Hematopoietic multipotent progenitor cell treated with erythropoietin and hydrocortisone succinate and interleukin-3 and kit ligand, for 8 days (in vitro differentiated cells): Measurements from ENCODE around the gene YWHAE.
"Not testable (repeated sequence)": the region's sequence is repeated elsewhere in the genome, so short reads cannot be mapped to it uniquely, and the experiment has no call there.

Experiments used
- DNase-seq: peaks from one replicate; pipeline ENCODE4 v3.0.0-alpha.2; 2015

The YWHAE gene

GRCh38 chr17:1412185-1413110 is 12.4 kb upstream of the YWHAE start:
- no peak for DNase-seq

- DNase-seq, result no peak
These were observed 2.2 kb upstream of the YWHAE start for GRCh38 chr17:1402262-1402586.

GRCh38 chr17:1398931-1399678 is 917 bp downstream of the YWHAE start:
- DNase-seq, result peak; percentile 43

- DNase-seq, result no peak
These were observed 2.0 kb downstream of the YWHAE start for GRCh38 chr17:1398028-1398427.

GRCh38 chr17:1395876-1396665 is 4.0 kb downstream of the YWHAE start:
- not testable (repeated sequence) for DNase-seq

- DNase-seq, result no peak
These were observed 8.4 kb downstream of the YWHAE start for GRCh38 chr17:1391577-1391976.

- DNase-seq, result peak; percentile 49
These were observed 9.3 kb downstream of the YWHAE start for GRCh38 chr17:1390432-1391367.

GRCh38 chr17:1387490-1388227 is 12.4 kb downstream of the YWHAE start:
- DNase-seq, result not testable (repeated sequence)

GRCh38 chr17:1386675-1387190 is 13.3 kb downstream of the YWHAE start:
- not testable (repeated sequence) for DNase-seq

GRCh38 chr17:1386265-1386664 is 13.8 kb downstream of the YWHAE start:
- no peak for DNase-seq

- DNase-seq, result peak; percentile 74
These were observed 14.2 kb downstream of the YWHAE start for GRCh38 chr17:1385861-1386260.

- DNase-seq, result peak; percentile 78
These were observed 15.1 kb downstream of the YWHAE start for GRCh38 chr17:1384905-1385435.

- DNase-seq, result no peak
These were observed 20.1 kb downstream of the YWHAE start for GRCh38 chr17:1379930-1380313.

GRCh38 chr17:1379208-1379929 is 20.7 kb downstream of the YWHAE start:
- DNase-seq, result no peak

- not testable (repeated sequence) for DNase-seq
These were observed 21.6 kb downstream of the YWHAE start for GRCh38 chr17:1378476-1378860.

GRCh38 chr17:1377334-1377733 is 22.7 kb downstream of the YWHAE start:
- DNase-seq, result no peak

GRCh38 chr17:1376061-1376460 is 24.0 kb downstream of the YWHAE start:
- no peak for DNase-seq

- DNase-seq, result no peak
These were observed 24.4 kb downstream of the YWHAE start for GRCh38 chr17:1375615-1376014.

GRCh38 chr17:1374431-1375177 is 25.4 kb downstream of the YWHAE start:
- DNase-seq, result no peak
